Measurements from ENCODE around the gene ZFP62. TPM values are rescaled to one million over a fixed set of nuclear protein-coding genes. Genes with fewer than 3 reads are reported as not detected.

The ZFP62 gene
- total RNA-seq, 2 donors from 2014 or later, result 10.6 to 13.1 TPM

- TF ChIP-seq CTCF (IDR thresholded peaks at IDR 0.05), result no peak
- Histone ChIP-seq H3K9me3 (no peaks in the 10 kb centered on the region), H3K4me1 (peaks cover 0 to 44% of the 10 kb centered on the region in 2 donors), H3K27me3 (no peaks in the 10 kb centered on the region), H3K36me3 (no peaks in the 10 kb centered on the region), H3K27ac (peak overlapping the region; percentile 42 to 52), H3K4me3 (no peak overlapping the region)
- no peak for DNase-seq (ENCODE audit: low spot score)
These were observed 36.2 kb downstream of the ZFP62 start for GRCh38 chr5:180824630-180825476.

GRCh38 chr5:180823940-180824629, 37.0 kb downstream of the ZFP62 start:
- Histone ChIP-seq H3K27me3 (no peaks in the 10 kb centered on the region), H3K4me1 (peaks cover 0 to 44% of the 10 kb centered on the region in 2 donors), H3K27ac (peak overlapping the region; percentile 42 to 52), H3K9me3 (no peaks in the 10 kb centered on the region), H3K4me3 (no peak overlapping the region), H3K36me3 (no peaks in the 10 kb centered on the region)
- no peak for TF ChIP-seq CTCF (IDR thresholded peaks at IDR 0.05)
- no peak for DNase-seq (ENCODE audit: low spot score)

- peak overlapping the region in 1 of 2 donors; percentile 4 for H3K27ac ChIP-seq
- DNase-seq (ENCODE audit: low spot score), result no peak
- no peak for TF ChIP-seq CTCF (IDR thresholded peaks at IDR 0.05)
- no peaks in the 10 kb centered on the region for H3K27me3 ChIP-seq
- no peaks in the 10 kb centered on the region for H3K9me3 ChIP-seq
- H3K4me1 ChIP-seq, result peaks cover 0 to 46% of the 10 kb centered on the region in 2 donors
- no peak overlapping the region for H3K4me3 ChIP-seq
- no peaks in the 10 kb centered on the region for H3K36me3 ChIP-seq
These were observed 37.7 kb downstream of the ZFP62 start for GRCh38 chr5:180823346-180823745.

GRCh38 chr5:180821538-180821937, 39.5 kb downstream of the ZFP62 start:
- H3K4me1 ChIP-seq, result peaks cover 0 to 64% of the 10 kb centered on the region in 2 donors
- no peak for DNase-seq (ENCODE audit: low spot score)
- no peak for TF ChIP-seq CTCF (IDR thresholded peaks at IDR 0.05)
- H3K27me3 ChIP-seq, result no peaks in the 10 kb centered on the region
- H3K4me3 ChIP-seq, result no peak overlapping the region
- no peaks in the 10 kb centered on the region for H3K9me3 ChIP-seq
- no peaks in the 10 kb centered on the region for H3K36me3 ChIP-seq
- peak overlapping the region; percentile 50 to 78 for H3K27ac ChIP-seq

GRCh38 chr5:180820788-180821321, 40.2 kb downstream of the ZFP62 start:
- Histone ChIP-seq H3K4me3 (no peak overlapping the region), H3K4me1 (peaks cover 0 to 64% of the 10 kb centered on the region in 2 donors), H3K9me3 (no peaks in the 10 kb centered on the region), H3K27me3 (no peaks in the 10 kb centered on the region), H3K27ac (peak overlapping the region; percentile 78 to 80), H3K36me3 (no peaks in the 10 kb centered on the region)
- DNase-seq (ENCODE audit: low spot score), result no peak
- no peak for TF ChIP-seq CTCF (IDR thresholded peaks at IDR 0.05)

Data from right atrium auricular region (tissue), 2 donors.